ENCODE results near the gene AAGAB.

- TF ChIP-seq CTCF (IDR thresholded peaks at IDR 0.05; ENCODE audit: low read depth, low read length) (no peak), EZH2phosphoT487 (IDR thresholded peaks at IDR 0.05; ENCODE audit: low read depth) (no peak)
Observed at GRCh38 chr15:67202091-67202490, 52.4 kb downstream of the AAGAB start.
